Erythroblast (primary cell): Measurements from ENCODE around the gene ST6GALNAC2.

Source experiments
- DNase-seq, 2 experiments: peaks; one replicate each; lab custom pipeline; 2025; lab: John Stamatoyannopoulos, UW
- GATA1 ChIP-seq: IDR thresholded peaks from 2 replicates; pipeline ENCODE4 v1.6.1; 2011; ENCODE audit warnings: low read depth, mild to moderate bottlenecking, control low read depth, low read length, moderate library complexity
- POLR2A ChIP-seq: IDR thresholded peaks from 2 replicates; pipeline ENCODE4 v1.6.1; 2011; ENCODE audit warnings: mild to moderate bottlenecking, low read length

ST6GALNAC2 gene

DNA sequence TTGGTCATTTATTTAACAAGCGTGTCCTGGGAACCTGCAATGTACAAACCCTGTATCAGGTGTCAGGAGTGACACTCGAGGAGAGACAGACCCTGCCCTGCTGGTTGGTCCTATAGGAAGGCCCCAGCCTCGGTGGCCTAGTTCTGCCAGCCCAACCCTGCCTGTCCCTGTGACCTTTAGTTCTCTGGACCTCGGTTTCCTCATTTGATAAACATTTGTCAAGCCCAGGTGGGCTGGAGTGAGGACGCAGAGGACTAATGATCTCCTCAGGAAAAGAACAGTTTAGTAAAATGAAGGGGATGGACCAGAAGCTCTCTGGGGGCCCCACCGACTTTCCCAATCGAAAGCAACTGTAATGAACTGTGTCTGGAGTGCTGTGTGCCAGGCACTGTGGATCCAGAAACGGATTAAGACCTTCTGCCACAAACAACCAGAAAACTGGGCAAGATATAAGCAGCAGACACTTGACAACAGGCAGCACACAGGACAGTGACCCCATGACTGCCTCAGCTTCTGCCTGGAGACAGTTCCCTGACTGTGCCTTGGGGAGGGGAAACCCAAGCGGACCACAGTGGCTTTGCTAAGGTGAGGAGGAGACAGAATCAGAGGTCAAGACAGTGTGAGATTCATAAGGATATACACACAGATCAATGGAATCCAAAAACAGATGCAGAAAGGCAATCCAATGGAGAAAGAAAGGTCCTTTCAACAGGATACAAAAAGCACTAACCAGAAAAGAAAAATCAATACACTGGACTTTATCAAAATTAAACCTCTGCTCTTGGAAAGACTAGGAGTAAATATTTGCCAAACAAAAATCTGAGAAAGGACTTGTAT lies 37.1 kb downstream of the ST6GALNAC2 start:
- no peak for TF ChIP-seq GATA1
- TF ChIP-seq POLR2A: no peak

DNA sequence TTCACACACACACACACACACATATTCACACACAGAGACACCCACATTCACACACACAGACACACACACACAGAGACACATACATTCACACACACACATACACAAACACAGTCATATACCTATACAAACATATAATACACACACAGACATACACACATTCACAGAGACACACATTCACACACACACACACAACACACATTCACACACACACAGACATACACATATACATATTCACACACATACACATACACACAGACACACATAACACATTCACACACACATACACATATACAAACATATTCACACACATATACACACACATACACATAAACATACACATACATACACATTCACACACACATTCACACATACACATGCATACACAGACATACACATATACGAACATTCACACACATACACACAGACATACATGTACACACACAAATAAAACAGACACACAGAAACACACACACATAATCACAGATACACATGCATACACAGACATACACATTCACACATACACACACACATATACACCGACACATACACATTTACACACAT lies 37.9 kb downstream of the ST6GALNAC2 start:
- no peak for TF ChIP-seq GATA1
- no peak for TF ChIP-seq POLR2A
- DNase-seq: no peak

More for the DNA sequence above, 37.1 kb downstream of the ST6GALNAC2 start:
- DNase-seq: no peak

- peak; percentile 57 to 65 for DNase-seq
- TF ChIP-seq POLR2A (no peak), GATA1 (no peak)
These were observed 38.4 kb downstream of the ST6GALNAC2 start for GRCh38 chr17:76547183-76547641.

- no peak for DNase-seq
- TF ChIP-seq POLR2A: no peak
- TF ChIP-seq GATA1: no peak
These were observed 39.0 kb downstream of the ST6GALNAC2 start for GRCh38 chr17:76546556-76547182.

GRCh38 chr17:76545918-76546555 lies 39.6 kb downstream of the ST6GALNAC2 start:
- no peak for TF ChIP-seq POLR2A
- TF ChIP-seq GATA1: no peak
- DNase-seq: no peak

DNA sequence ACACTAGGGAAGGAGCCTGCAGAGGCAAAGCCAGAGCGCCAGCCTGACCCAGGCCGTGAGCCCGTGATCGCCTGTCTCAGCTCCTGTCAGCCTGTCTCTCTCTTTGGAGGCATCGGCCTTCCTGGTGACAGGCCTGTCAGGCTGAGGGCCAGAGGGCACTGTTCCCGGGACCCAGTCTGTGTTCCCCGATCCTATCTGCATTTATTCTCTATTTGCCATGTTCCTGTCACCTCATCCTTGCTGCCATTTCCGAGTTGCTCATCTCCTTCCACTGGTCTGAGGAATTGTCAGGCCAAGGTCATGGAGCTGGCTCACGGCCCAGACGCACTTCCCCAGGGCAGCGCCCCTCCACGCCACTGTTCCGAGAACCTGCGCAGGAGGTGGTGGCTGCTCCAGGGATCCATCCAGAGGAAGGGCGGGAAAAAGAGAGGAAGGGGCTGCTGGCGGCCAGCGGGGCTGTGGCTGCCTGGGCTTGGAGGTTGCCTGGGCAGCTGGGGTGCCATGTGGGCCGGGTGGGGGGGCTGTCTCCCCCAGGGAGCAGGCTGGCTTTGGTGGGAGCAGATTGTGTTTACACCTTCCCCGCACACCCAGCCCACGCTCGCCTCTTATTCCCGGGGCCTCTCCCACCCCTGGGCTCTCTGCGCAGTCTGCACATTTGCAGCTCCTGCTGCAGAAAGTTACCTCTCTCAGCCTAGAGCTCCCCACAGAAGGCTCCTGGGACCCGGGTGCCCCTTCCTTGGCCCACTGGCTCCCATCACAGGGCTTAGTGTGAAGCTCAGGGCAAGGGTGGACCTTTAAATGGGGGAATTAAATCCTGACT lies 40.9 kb downstream of the ST6GALNAC2 start:
- TF ChIP-seq POLR2A: no peak
- TF ChIP-seq GATA1: no peak

GRCh38 chr17:76543826-76544545 lies 41.7 kb downstream of the ST6GALNAC2 start:
- TF ChIP-seq POLR2A: no peak
- no peak for DNase-seq

More for the DNA sequence above, 40.9 kb downstream of the ST6GALNAC2 start:
- no peak for DNase-seq

DNA sequence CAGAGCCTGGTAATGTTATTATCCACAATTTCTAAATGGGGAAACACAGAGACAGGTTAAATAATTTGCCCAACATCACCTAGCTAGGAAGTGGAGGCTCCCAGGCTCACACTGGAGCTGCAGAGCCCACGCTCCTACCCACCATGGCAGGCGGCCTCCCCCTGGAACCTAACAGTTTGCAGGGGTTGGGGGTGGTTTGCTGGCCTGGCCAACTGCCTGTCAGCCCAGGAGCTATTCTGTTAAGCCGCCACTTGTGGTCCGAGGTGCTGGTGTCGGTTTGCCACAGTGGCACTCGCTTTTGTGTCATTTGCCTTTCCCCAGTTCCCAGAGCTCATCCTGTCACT lies 42.2 kb downstream of the ST6GALNAC2 start:
- no peak for DNase-seq
- TF ChIP-seq GATA1: no peak
- TF ChIP-seq POLR2A: no peak

GRCh38 chr17:76542984-76543383 lies 42.7 kb downstream of the ST6GALNAC2 start:
- TF ChIP-seq GATA1: no peak
- TF ChIP-seq POLR2A: no peak
- DNase-seq: no peak

DNA sequence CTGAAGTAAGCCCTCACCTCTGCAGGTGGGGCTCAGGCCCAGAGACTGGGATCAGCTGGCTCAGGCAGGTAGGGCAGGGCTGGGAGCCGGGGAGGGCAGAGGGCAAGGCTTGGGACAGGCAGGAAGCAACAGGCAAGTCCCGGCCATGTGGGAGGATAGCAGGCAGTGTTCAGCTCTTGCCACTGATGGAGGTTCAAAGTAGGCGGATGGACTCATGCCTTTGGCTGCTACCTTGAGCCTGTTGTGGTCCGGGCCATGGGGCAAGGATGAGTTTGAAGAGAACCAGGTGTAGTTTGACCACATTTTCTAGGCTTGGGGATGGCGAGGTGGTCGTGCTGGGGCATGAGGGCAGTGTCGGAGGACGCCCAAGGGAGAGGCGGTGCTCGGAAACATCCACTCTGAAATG lies 43.1 kb downstream of the ST6GALNAC2 start:
- TF ChIP-seq GATA1 (no peak), POLR2A (no peak)
- no peak for DNase-seq

GRCh38 chr17:76541739-76542454 lies 43.8 kb downstream of the ST6GALNAC2 start:
- TF ChIP-seq GATA1 (no peak), POLR2A (no peak)
- DNase-seq: no peak
